HCT116 (cell line): ENCODE measurements around the gene PIK3R1. TPM values are rescaled to one million over a fixed set of nuclear protein-coding genes. Genes with fewer than 3 reads are reported as not detected.

Experiments used
- ATAC-seq: fragments of 200-7000 bp; cut with Tn5 transposase; 2 replicates; pipeline ENCODE4 v1.9.1; 2020; ENCODE audit warnings: mild to moderate bottlenecking, moderate library complexity
- BruUV-seq: library from RNA; stranded (reverse); fragments of 400-500 nt; replicated peaks from 2 replicates; lab custom pipeline; 2021; lab: Mats Ljungman, UMichigan
- CTCF ChIA-PET: fragments of 300-600 bp; sonication (Branson Sonifier 250); formaldehyde crosslinking; loops from one replicate; lab custom pipeline; 2021; ENCODE audit warnings: antibody characterized with exemption; lab: Charles Lee
- POLR2A ChIA-PET: fragments of 300-600, 350-600 bp; sonication (Branson Sonifier 250); formaldehyde crosslinking; loops from one replicate; lab custom pipeline; 2021; ENCODE audit warnings: antibody characterized with exemption; lab: Charles Lee
- RAD21 ChIA-PET, 2 experiments: fragments of 300-600 bp; sonication (Branson Sonifier 250); formaldehyde crosslinking; loops; one replicate each; lab custom pipeline; 2023; ENCODE audit warnings: low total read pairs in 2 of 2; ENCODE audit not compliant: uncharacterized antibody in 2 of 2, unreplicated experiment in 2 of 2, low non-redundant PET in 1 of 2; lab: Charles Lee
- DNase-seq: peaks from one replicate; pipeline ENCODE4 v3.0.0-alpha.2; 2010; ENCODE audit warnings: low read depth, low spot score
- H2AFZ ChIP-seq: fragments of 200-600 bp; shearing (Covaris generic), sonication (generic); 2 replicates; pipeline ENCODE4 v1.6.1; 2017; ENCODE audit warnings: low read depth, mixed run types, mixed read lengths, antibody characterized with exemption, low read length; ENCODE audit not compliant: poor library complexity, severe bottlenecking
- H3K27ac ChIP-seq: 2 replicates; pipeline ENCODE4 v1.5.1; 2012; ENCODE audit warnings: low read depth, low read length
- H3K27me3 ChIP-seq: fragments of 200-600 bp; sonication (generic); 2 replicates; pipeline ENCODE4 v1.6.1; 2016; ENCODE audit warnings: mixed run types, low read length, mixed read lengths; ENCODE audit not compliant: insufficient read depth
- H3K36me3 ChIP-seq, 2 experiments: fragments of 200-500 bp in 1 of 2; fragments of 200-600 bp in 1 of 2; sonication (Bioruptor generic) in 1 of 2; sonication (generic) in 1 of 2; 2 replicates each; pipeline versions ENCODE4 v1.5.1 to v1.6.1; 2014 to 2016; ENCODE audit warnings: low read length in 2 of 2, inconsistent platforms in 1 of 2, mixed read lengths in 1 of 2, mixed run types in 1 of 2; ENCODE audit not compliant: insufficient read depth in 2 of 2, control insufficient read depth in 1 of 2
- H3K4me1 ChIP-seq, 2 experiments: fragments of 200-600 bp in 1 of 2; sonication (generic) in 1 of 2; 2 replicates each; pipeline versions ENCODE4 v1.5.1 to v1.6.1; 2012 to 2017; ENCODE audit warnings: low read length in 2 of 2, inconsistent platforms in 1 of 2, mild to moderate bottlenecking in 1 of 2, mixed read lengths in 1 of 2, mixed run types in 1 of 2, moderate library complexity in 1 of 2; ENCODE audit not compliant: insufficient read depth in 2 of 2, control insufficient read depth in 1 of 2
- H3K4me2 ChIP-seq: fragments of 200-600 bp; sonication (generic); 2 replicates; pipeline ENCODE4 v1.6.1; 2017; ENCODE audit warnings: mixed run types, low read length, mixed read lengths
- H3K4me3 ChIP-seq, 2 experiments: fragments of 200-600 bp in 1 of 2; sonication (generic) in 1 of 2; replicated peaks in 1 of 2; 2 replicates each; pipeline ENCODE4 v1.5.1; 2011 to 2016; ENCODE audit warnings: low read length in 2 of 2, control low read depth in 1 of 2, low read depth in 1 of 2, mild to moderate bottlenecking in 1 of 2, mixed read lengths in 1 of 2, mixed run types in 1 of 2
- H3K79me2 ChIP-seq: fragments of 200-600 bp; sonication (generic); 2 replicates; pipeline ENCODE4 v1.6.1; 2017; ENCODE audit warnings: mild to moderate bottlenecking, mixed run types, low read length, moderate library complexity, mixed read lengths; ENCODE audit not compliant: insufficient read depth
- H3K9ac ChIP-seq: fragments of 200-600 bp; sonication (generic); 2 replicates; pipeline ENCODE4 v1.6.1; 2016; ENCODE audit warnings: low read length, mixed read lengths
- H3K9me2 ChIP-seq: fragments of 200-600 bp; sonication (generic), shearing (Covaris generic); 2 replicates; pipeline ENCODE4 v1.6.1; 2017; ENCODE audit warnings: mixed run types, mild to moderate bottlenecking, moderate library complexity; ENCODE audit not compliant: insufficient read depth
- H3K9me3 ChIP-seq, 2 experiments: fragments of 200-500 bp in 1 of 2; fragments of 200-600 bp in 1 of 2; sonication (Bioruptor generic) in 1 of 2; sonication (generic) in 1 of 2; 2 replicates each; pipeline ENCODE4 v1.6.1; 2014 to 2017; ENCODE audit warnings: low read length in 2 of 2, mixed read lengths in 2 of 2, inconsistent platforms in 1 of 2, low read depth in 1 of 2, mild to moderate bottlenecking in 1 of 2, mixed run types in 1 of 2, moderate library complexity in 1 of 2; ENCODE audit not compliant: control insufficient read depth in 1 of 2, insufficient read depth in 1 of 2
- H4K20me1 ChIP-seq: fragments of 200-600 bp; sonication (generic), shearing (Covaris generic); 2 replicates; pipeline ENCODE4 v1.6.1; 2017; ENCODE audit warnings: mixed run types, mild to moderate bottlenecking, moderate library complexity; ENCODE audit not compliant: insufficient read depth
- ATF3 ChIP-seq: IDR thresholded peaks from 2 replicates; pipeline ENCODE4 v1.6.1; 2012
- CBX3 ChIP-seq: IDR thresholded peaks from 2 replicates; pipeline ENCODE4 v1.6.1; 2012; ENCODE audit warnings: low read depth
- CEBPB ChIP-seq: IDR thresholded peaks from 2 replicates; pipeline ENCODE4 v1.6.1; 2012; ENCODE audit warnings: low read depth
- CTCF ChIP-seq, 3 experiments: fragments of 200-600 bp in 1 of 3; sonication (generic) in 1 of 3; IDR thresholded peaks in 2 of 3; conservative IDR thresholded peaks in 1 of 3; 2 replicates each; pipeline ENCODE4 v1.5.1; 2012 to 2017; ENCODE audit warnings: low read depth in 2 of 3, low read length in 2 of 3, antibody characterized with exemption in 1 of 3, borderline replicate concordance in 1 of 3, control low read depth in 1 of 3, mild to moderate bottlenecking in 1 of 3, mixed read lengths in 1 of 3, mixed run types in 1 of 3, moderate library complexity in 1 of 3; ENCODE audit not compliant: insufficient read depth in 1 of 3
- ELF1 ChIP-seq: IDR thresholded peaks from 2 replicates; pipeline ENCODE4 v1.6.1; 2012; ENCODE audit warnings: low read depth, borderline replicate concordance
- EZH2 ChIP-seq: fragments of 200-600 bp; sonication (generic); IDR thresholded peaks from 2 replicates; pipeline ENCODE4 v1.6.1; 2017; ENCODE audit warnings: antibody characterized with exemption, mixed run types
- FOSL1 ChIP-seq: IDR thresholded peaks from 2 replicates; pipeline ENCODE4 v1.6.1; 2012; ENCODE audit warnings: low read depth
- JUND ChIP-seq: IDR thresholded peaks from 2 replicates; pipeline ENCODE4 v1.6.1; 2012
- POLR2A ChIP-seq: IDR thresholded peaks from 2 replicates; pipeline ENCODE4 v1.7.0; 2011; ENCODE audit warnings: borderline replicate concordance; ENCODE audit not compliant: insufficient read depth, insufficient read length; ENCODE audit errors: extremely low read depth
- POLR2AphosphoS5 ChIP-seq: IDR thresholded peaks from 2 replicates; pipeline ENCODE4 v1.6.1; 2011; ENCODE audit warnings: mild to moderate bottlenecking, low read depth, low read length, moderate library complexity
- RAD21 ChIP-seq: IDR thresholded peaks from 2 replicates; pipeline ENCODE4 v1.6.1; 2012; ENCODE audit warnings: low read depth, mild to moderate bottlenecking
- SIN3A ChIP-seq: IDR thresholded peaks from 2 replicates; pipeline ENCODE4 v1.6.1; 2012; ENCODE audit warnings: low read depth
- SRF ChIP-seq: IDR thresholded peaks from 2 replicates; pipeline ENCODE4 v1.6.1; 2012; ENCODE audit warnings: low read depth
- TCF7L2 ChIP-seq: IDR thresholded peaks from 2 replicates; pipeline ENCODE4 v1.7.0; 2011; ENCODE audit warnings: borderline replicate concordance, inconsistent platforms; ENCODE audit not compliant: insufficient read depth, insufficient read length; ENCODE audit errors: extremely low read depth
- ZBTB33 ChIP-seq: IDR thresholded peaks from 2 replicates; pipeline ENCODE4 v1.6.1; 2011; ENCODE audit warnings: mild to moderate bottlenecking, low read length, moderate library complexity; ENCODE audit not compliant: insufficient replicate concordance; ENCODE audit errors: extremely low read depth
- ZFX ChIP-seq: fragments of 450-650 bp; IDR thresholded peaks from 2 replicates; pipeline ENCODE4 v1.6.1; 2017
- ZNF274 ChIP-seq: fragments of 200-500 bp; sonication (Bioruptor generic); IDR thresholded peaks from 2 replicates; pipeline ENCODE4 v1.6.1; 2014; ENCODE audit warnings: mild to moderate bottlenecking, low read depth, low read length, inconsistent platforms
- intact Hi-C: fragments of 100-400 bp; cut with micrococcal nuclease; formaldehyde crosslinking; loops from 2 replicates; pipeline ENCODE4 v1.10.0; 2022
- total RNA-seq: library from RNA; stranded (reverse); gene quantifications from one replicate; pipeline ENCODE4 v1.2.1, GENCODE V29; 2021; ENCODE audit not compliant: unreplicated experiment

The PIK3R1 gene
- total RNA-seq, 1 experiment from 2014 or later, result 7.2 TPM

- no peak for DNase-seq
- intact Hi-C loops, result no loop called here
- Histone ChIP-seq H3K27ac (no peak overlapping the region), H2AFZ (no peak overlapping the region), H3K9ac (no peak overlapping the region), H3K4me3 (no peak overlapping the region), H3K36me3 (no peaks in the 10 kb centered on the region), H3K27me3 (no peaks in the 10 kb centered on the region), H3K9me2 (no peaks in the 10 kb centered on the region), H3K9me3 (no peaks in the 10 kb centered on the region), H3K4me2 (no peak overlapping the region), H3K4me1 (peaks cover 6% of the 10 kb centered on the region in 2 experiments; a peak in 3 of 4 replicates), H4K20me1 (no peaks in the 10 kb centered on the region), H3K79me2 (no peaks in the 10 kb centered on the region)
- ChIA-PET RAD21 (no interaction called here), POLR2A (no interaction called here), CTCF (no interaction called here)
- ATAC-seq, result no peak
- no TSS peak for BruUV-seq
- no peak for TF ChIP-seq SRF
- no peak for TF ChIP-seq CEBPB
- TF ChIP-seq CBX3, result no peak
- no peak for TF ChIP-seq FOSL1
- TF ChIP-seq SIN3A, result no peak
- TF ChIP-seq ATF3, result no peak
- TF ChIP-seq RAD21, result no peak
- no peak for TF ChIP-seq POLR2A
These were observed 39.3 kb upstream of the PIK3R1 start for GRCh38 chr5:68176253-68176652.

- RAD21 ChIA-PET, result no interaction called here
- no peaks in the 10 kb centered on the region for H3K27me3 ChIP-seq
- CTCF ChIA-PET, result no interaction called here
- H4K20me1 ChIP-seq, result no peaks in the 10 kb centered on the region
- DNase-seq, result no peak
- intact Hi-C loops, result no loop called here
- no peaks in the 10 kb centered on the region for H3K9me3 ChIP-seq
- no TSS peak for BruUV-seq
- no peaks in the 10 kb centered on the region for H3K79me2 ChIP-seq
- no peak overlapping the region for H2AFZ ChIP-seq
- H3K9me2 ChIP-seq, result no peaks in the 10 kb centered on the region
- H3K4me2 ChIP-seq, result no peak overlapping the region
- H3K36me3 ChIP-seq, result no peaks in the 10 kb centered on the region
- H3K4me3 ChIP-seq, result no peak overlapping the region
- peaks cover 6% of the 10 kb centered on the region in 2 experiments; a peak in 3 of 4 replicates for H3K4me1 ChIP-seq
- ATAC-seq, result no peak
- no peak overlapping the region for H3K9ac ChIP-seq
- no peak overlapping the region for H3K27ac ChIP-seq
- POLR2A ChIA-PET, result no interaction called here
- TF ChIP-seq ZBTB33 (no peak), TCF7L2 (no peak), ZFX (no peak), EZH2 (no peak), JUND (no peak), POLR2A (no peak), CEBPB (no peak), ELF1 (no peak), POLR2AphosphoS5 (no peak), RAD21 (no peak), CTCF (IDR thresholded peaks at IDR 0.05 in 2 of 3, conservative IDR thresholded peaks at IDR 0.05 in 1 of 3; ENCODE audit: borderline replicate concordance in 1 of 3, insufficient read depth in 1 of 3, low read depth in 2 of 3, low read length in 2 of 3) (no peak), ZNF274 (no peak)
These were observed 38.6 kb upstream of the PIK3R1 start for GRCh38 chr5:68176802-68177479.
